WTC11 (cell line): ENCODE results near the gene TNC. TPM values are rescaled to one million over a fixed set of nuclear protein-coding genes. Genes with fewer than 3 reads are reported as not detected.

Experiments used
- ATAC-seq: fragments of 200-7000 bp; cut with Tn5 transposase; 2 replicates; pipeline ENCODE4 v1.10.0; 2021; ENCODE audit warnings: mild to moderate bottlenecking, moderate library complexity
- CTCF ChIA-PET: fragments of 300-600 bp; sonication (Branson Sonifier 250); formaldehyde crosslinking; loops from one replicate; lab custom pipeline; 2021; ENCODE audit warnings: antibody characterized with exemption; lab: Charles Lee
- POLR2A ChIA-PET: fragments of 350-600 bp; sonication (Branson Sonifier 250); formaldehyde crosslinking; loops from one replicate; lab custom pipeline; 2021; ENCODE audit warnings: antibody characterized with exemption; lab: Charles Lee
- DNase-seq: peaks from one replicate; pipeline ENCODE4 v3.0.0; 2021; ENCODE audit warnings: low spot score
- H3K27ac Mint-ChIP-seq: 2 replicates; pipeline ENCODE4 v1.8.0; 2021; ENCODE audit warnings: mixed read lengths
- H3K27me3 Mint-ChIP-seq: 2 replicates; pipeline ENCODE4 v1.8.0; 2021; ENCODE audit warnings: low read depth, mild to moderate bottlenecking, moderate library complexity, mixed read lengths
- H3K36me3 Mint-ChIP-seq: 2 replicates; pipeline ENCODE4 v1.8.0; 2021; ENCODE audit warnings: mixed read lengths
- H3K4me1 Mint-ChIP-seq: 2 replicates; pipeline ENCODE4 v1.8.0; 2022; ENCODE audit warnings: mixed read lengths
- H3K4me3 Mint-ChIP-seq: 2 replicates; pipeline ENCODE4 v1.8.0; 2021; ENCODE audit warnings: mild to moderate bottlenecking, moderate library complexity, mixed read lengths
- H3K9me3 Mint-ChIP-seq: 2 replicates; pipeline ENCODE4 v1.8.0; 2021; ENCODE audit warnings: mixed read lengths
- CREM ChIP-seq: sonication (generic); formaldehyde crosslinking; IDR thresholded peaks from 2 replicates; pipeline ENCODE4 v1.8.1; 2022; ENCODE audit warnings: mild to moderate bottlenecking, missing genetic modification reagents, moderate library complexity
- FOXP1 ChIP-seq: sonication (generic); formaldehyde crosslinking; IDR thresholded peaks from 2 replicates; pipeline ENCODE4 v1.8.0; 2022; ENCODE audit warnings: missing genetic modification reagents, mild to moderate bottlenecking, moderate library complexity, borderline replicate concordance
- JAZF1 ChIP-seq: fragments of 250-450 bp; sonication (Bioruptor Pico); IDR thresholded peaks from 2 replicates; pipeline ENCODE4 v1.9.0; 2021; ENCODE audit warnings: moderate library complexity, mild to moderate bottlenecking, inconsistent platforms
- MYBL2 ChIP-seq: sonication (generic); formaldehyde crosslinking; IDR thresholded peaks from 2 replicates; pipeline ENCODE4 v1.8.1; 2023; ENCODE audit warnings: mild to moderate bottlenecking, moderate library complexity, missing genetic modification reagents
- NFATC4 ChIP-seq: fragments of 250-450 bp; sonication (Bioruptor Pico); IDR thresholded peaks from 2 replicates; pipeline ENCODE4 v1.9.0; 2021; ENCODE audit warnings: mild to moderate bottlenecking
- NFE2L1 ChIP-seq: sonication (generic); formaldehyde crosslinking; IDR thresholded peaks from 2 replicates; pipeline ENCODE4 v1.8.1; 2023; ENCODE audit warnings: missing genetic modification reagents
- NFYB ChIP-seq: sonication (generic); formaldehyde crosslinking; conservative IDR thresholded peaks from 2 replicates; pipeline ENCODE4 v1.8.0; 2022; ENCODE audit warnings: low read depth, missing genetic modification reagents
- RORB ChIP-seq: fragments of 250-450 bp; sonication (Bioruptor Pico); IDR thresholded peaks from 2 replicates; pipeline ENCODE4 v1.9.0; 2021; ENCODE audit warnings: mild to moderate bottlenecking
- TEAD1 ChIP-seq: sonication (generic); formaldehyde crosslinking; IDR thresholded peaks from 2 replicates; pipeline ENCODE4 v1.8.0; 2022; ENCODE audit warnings: mild to moderate bottlenecking, missing genetic modification reagents
- TEAD4 ChIP-seq: sonication (generic); formaldehyde crosslinking; IDR thresholded peaks from 2 replicates; pipeline ENCODE4 v1.8.0; 2022; ENCODE audit warnings: mild to moderate bottlenecking, missing genetic modification reagents
- ZNF121 ChIP-seq: sonication (generic); formaldehyde crosslinking; IDR thresholded peaks from 2 replicates; pipeline ENCODE4 v1.8.0; 2023; ENCODE audit warnings: missing genetic modification reagents
- ZNF138 ChIP-seq: sonication (generic); formaldehyde crosslinking; conservative IDR thresholded peaks from 2 replicates; pipeline ENCODE4 v1.8.1; 2022; ENCODE audit warnings: mild to moderate bottlenecking, moderate library complexity, missing genetic modification reagents
- ZNF423 ChIP-seq: fragments of 250-450 bp; sonication (Bioruptor Pico); IDR thresholded peaks from 2 replicates; pipeline ENCODE4 v2.1.2; 2022; ENCODE audit warnings: mild to moderate bottlenecking, moderate library complexity
- total RNA-seq: library from RNA; stranded (reverse); gene quantifications from 3 replicates; pipeline ENCODE4 v1.2.3, GENCODE V29; 2021
- TF ChIP-seq, protein P1 (sequence below): sonication (generic); formaldehyde crosslinking; IDR thresholded peaks from 2 replicates; pipeline ENCODE4 v1.8.0; 2022; ENCODE audit warnings: mild to moderate bottlenecking, missing genetic modification reagents
- TF ChIP-seq, protein P2 (sequence below): sonication (generic); formaldehyde crosslinking; IDR thresholded peaks from 2 replicates; pipeline ENCODE4 v1.8.1; 2023; ENCODE audit warnings: mild to moderate bottlenecking, missing genetic modification reagents
- TF ChIP-seq, protein P3 (sequence below): sonication (generic); formaldehyde crosslinking; IDR thresholded peaks from 2 replicates; pipeline ENCODE4 v1.8.0; 2022; ENCODE audit warnings: mild to moderate bottlenecking, missing genetic modification reagents
- TF ChIP-seq, protein P4 (sequence below): fragments of 250-450 bp; sonication (Bioruptor Pico); IDR thresholded peaks from 2 replicates; pipeline ENCODE4 v1.9.0; 2021; ENCODE audit warnings: moderate library complexity, mild to moderate bottlenecking, inconsistent platforms, borderline replicate concordance
- TF ChIP-seq, protein P5 (sequence below): sonication (generic); formaldehyde crosslinking; conservative IDR thresholded peaks from 2 replicates; pipeline ENCODE4 v1.8.1; 2023; ENCODE audit warnings: mild to moderate bottlenecking, low read depth, missing genetic modification reagents, moderate library complexity
- TF ChIP-seq, protein P6 (sequence below): fragments of 250-450 bp; sonication (Bioruptor Pico); IDR thresholded peaks from 2 replicates; pipeline ENCODE4 v1.9.0; 2021; ENCODE audit warnings: mild to moderate bottlenecking, borderline replicate concordance
- TF ChIP-seq, protein P7 (sequence below): sonication (generic); formaldehyde crosslinking; IDR thresholded peaks from 2 replicates; pipeline ENCODE4 v1.8.0; 2023; ENCODE audit warnings: missing genetic modification reagents

TNC gene
- total RNA-seq, 1 experiment from 2014 or later: 4.5 TPM

DNA sequence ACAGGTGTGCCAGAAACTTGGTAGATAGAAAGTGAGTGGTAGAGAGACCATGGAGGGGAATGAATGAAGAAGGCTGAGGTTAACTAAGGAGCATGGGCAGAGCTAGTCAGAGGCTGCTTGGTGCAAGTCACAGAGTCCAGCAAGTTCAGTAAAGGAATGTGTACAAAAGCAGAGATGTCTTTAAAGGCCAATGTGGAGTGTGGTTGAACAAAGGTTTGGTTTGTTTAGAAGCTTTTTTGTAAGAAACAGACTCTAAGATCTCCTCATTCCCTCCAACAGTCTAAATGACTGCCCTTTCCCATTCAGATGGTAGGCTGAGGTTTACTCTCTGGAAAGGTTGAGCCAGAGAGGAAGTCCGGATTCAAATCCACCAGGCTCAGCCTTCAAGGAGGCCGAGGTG, 84.2 kb downstream of the TNC start (continued):
- TF ChIP-seq, protein P1, sequence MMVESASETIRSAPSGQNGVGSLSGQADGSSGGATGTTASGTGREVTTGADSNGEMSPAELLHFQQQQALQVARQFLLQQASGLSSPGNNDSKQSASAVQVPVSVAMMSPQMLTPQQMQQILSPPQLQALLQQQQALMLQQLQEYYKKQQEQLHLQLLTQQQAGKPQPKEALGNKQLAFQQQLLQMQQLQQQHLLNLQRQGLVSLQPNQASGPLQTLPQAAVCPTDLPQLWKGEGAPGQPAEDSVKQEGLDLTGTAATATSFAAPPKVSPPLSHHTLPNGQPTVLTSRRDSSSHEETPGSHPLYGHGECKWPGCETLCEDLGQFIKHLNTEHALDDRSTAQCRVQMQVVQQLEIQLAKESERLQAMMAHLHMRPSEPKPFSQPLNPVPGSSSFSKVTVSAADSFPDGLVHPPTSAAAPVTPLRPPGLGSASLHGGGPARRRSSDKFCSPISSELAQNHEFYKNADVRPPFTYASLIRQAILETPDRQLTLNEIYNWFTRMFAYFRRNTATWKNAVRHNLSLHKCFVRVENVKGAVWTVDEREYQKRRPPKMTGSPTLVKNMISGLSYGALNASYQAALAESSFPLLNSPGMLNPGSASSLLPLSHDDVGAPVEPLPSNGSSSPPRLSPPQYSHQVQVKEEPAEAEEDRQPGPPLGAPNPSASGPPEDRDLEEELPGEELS: no peak
- TF ChIP-seq CREM (CRISPR knock-in tag) (no peak), NFYB (no peak), TEAD4 (CRISPR knock-in tag) (no peak), JAZF1 (no peak), NFATC4 (no peak), TEAD1 (no peak), ZNF423 (CRISPR knock-in tag) (no peak)
- TF ChIP-seq, protein P2, sequence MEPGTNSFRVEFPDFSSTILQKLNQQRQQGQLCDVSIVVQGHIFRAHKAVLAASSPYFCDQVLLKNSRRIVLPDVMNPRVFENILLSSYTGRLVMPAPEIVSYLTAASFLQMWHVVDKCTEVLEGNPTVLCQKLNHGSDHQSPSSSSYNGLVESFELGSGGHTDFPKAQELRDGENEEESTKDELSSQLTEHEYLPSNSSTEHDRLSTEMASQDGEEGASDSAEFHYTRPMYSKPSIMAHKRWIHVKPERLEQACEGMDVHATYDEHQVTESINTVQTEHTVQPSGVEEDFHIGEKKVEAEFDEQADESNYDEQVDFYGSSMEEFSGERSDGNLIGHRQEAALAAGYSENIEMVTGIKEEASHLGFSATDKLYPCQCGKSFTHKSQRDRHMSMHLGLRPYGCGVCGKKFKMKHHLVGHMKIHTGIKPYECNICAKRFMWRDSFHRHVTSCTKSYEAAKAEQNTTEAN: no peak
- TF ChIP-seq, protein P3, sequence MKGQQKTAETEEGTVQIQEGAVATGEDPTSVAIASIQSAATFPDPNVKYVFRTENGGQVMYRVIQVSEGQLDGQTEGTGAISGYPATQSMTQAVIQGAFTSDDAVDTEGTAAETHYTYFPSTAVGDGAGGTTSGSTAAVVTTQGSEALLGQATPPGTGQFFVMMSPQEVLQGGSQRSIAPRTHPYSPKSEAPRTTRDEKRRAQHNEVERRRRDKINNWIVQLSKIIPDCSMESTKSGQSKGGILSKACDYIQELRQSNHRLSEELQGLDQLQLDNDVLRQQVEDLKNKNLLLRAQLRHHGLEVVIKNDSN (CRISPR knock-in tag): no peak

DNA sequence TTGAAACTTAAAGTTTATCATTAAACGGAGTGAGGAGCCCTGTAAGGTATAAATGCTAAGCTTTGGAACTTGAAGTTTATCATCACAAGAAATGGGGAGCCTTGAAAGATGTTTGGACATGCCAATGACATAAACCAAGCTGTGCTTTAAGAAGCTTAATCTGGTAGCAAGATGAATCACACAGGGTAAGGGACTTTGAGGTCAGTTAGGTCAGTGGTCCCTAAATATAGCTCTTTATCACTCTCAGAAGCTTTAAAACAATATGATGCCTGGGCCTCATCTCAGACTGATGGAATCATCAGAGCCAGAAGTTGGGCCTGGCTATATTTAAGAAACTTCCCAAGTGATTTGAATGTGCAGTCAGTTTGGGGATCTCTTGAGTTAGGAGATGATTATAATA, 85.7 kb downstream of the TNC start:
- Mint-ChIP-seq H3K4me3 (no peak overlapping the region), H3K9me3 (no peaks in the 10 kb centered on the region), H3K36me3 (no peaks in the 10 kb centered on the region), H3K4me1 (peaks cover 6% of the 10 kb centered on the region), H3K27me3 (peaks cover 8% of the 10 kb centered on the region), H3K27ac (no peak overlapping the region)
- CTCF ChIA-PET: no interaction called here
- ATAC-seq: no peak
- POLR2A ChIA-PET: interaction anchor here (0.7 kb wide), 1 partner anchor 28 kb away, joined by 4 read pairs; no protein-coding TSS in a partner anchor
- TF ChIP-seq, protein P4, sequence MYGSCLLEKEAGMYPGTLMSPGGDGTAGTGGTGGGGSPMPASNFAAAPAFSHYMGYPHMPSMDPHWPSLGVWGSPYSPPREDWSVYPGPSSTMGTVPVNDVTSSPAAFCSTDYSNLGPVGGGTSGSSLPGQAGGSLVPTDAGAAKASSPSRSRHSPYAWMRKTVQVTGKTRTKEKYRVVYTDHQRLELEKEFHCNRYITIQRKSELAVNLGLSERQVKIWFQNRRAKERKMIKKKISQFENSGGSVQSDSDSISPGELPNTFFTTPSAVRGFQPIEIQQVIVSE (CRISPR knock-in tag): no peak
- TF ChIP-seq NFYB: no peak
- TF ChIP-seq ZNF138 (CRISPR knock-in tag): no peak
- TF ChIP-seq NFE2L1 (CRISPR knock-in tag): no peak
- TF ChIP-seq, protein P5, sequence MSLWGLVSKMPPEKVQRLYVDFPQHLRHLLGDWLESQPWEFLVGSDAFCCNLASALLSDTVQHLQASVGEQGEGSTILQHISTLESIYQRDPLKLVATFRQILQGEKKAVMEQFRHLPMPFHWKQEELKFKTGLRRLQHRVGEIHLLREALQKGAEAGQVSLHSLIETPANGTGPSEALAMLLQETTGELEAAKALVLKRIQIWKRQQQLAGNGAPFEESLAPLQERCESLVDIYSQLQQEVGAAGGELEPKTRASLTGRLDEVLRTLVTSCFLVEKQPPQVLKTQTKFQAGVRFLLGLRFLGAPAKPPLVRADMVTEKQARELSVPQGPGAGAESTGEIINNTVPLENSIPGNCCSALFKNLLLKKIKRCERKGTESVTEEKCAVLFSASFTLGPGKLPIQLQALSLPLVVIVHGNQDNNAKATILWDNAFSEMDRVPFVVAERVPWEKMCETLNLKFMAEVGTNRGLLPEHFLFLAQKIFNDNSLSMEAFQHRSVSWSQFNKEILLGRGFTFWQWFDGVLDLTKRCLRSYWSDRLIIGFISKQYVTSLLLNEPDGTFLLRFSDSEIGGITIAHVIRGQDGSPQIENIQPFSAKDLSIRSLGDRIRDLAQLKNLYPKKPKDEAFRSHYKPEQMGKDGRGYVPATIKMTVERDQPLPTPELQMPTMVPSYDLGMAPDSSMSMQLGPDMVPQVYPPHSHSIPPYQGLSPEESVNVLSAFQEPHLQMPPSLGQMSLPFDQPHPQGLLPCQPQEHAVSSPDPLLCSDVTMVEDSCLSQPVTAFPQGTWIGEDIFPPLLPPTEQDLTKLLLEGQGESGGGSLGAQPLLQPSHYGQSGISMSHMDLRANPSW (CRISPR knock-in tag): no peak
- no peak for TF ChIP-seq TEAD4 (CRISPR knock-in tag)
- TF ChIP-seq JAZF1: no peak
- TF ChIP-seq, protein P6, sequence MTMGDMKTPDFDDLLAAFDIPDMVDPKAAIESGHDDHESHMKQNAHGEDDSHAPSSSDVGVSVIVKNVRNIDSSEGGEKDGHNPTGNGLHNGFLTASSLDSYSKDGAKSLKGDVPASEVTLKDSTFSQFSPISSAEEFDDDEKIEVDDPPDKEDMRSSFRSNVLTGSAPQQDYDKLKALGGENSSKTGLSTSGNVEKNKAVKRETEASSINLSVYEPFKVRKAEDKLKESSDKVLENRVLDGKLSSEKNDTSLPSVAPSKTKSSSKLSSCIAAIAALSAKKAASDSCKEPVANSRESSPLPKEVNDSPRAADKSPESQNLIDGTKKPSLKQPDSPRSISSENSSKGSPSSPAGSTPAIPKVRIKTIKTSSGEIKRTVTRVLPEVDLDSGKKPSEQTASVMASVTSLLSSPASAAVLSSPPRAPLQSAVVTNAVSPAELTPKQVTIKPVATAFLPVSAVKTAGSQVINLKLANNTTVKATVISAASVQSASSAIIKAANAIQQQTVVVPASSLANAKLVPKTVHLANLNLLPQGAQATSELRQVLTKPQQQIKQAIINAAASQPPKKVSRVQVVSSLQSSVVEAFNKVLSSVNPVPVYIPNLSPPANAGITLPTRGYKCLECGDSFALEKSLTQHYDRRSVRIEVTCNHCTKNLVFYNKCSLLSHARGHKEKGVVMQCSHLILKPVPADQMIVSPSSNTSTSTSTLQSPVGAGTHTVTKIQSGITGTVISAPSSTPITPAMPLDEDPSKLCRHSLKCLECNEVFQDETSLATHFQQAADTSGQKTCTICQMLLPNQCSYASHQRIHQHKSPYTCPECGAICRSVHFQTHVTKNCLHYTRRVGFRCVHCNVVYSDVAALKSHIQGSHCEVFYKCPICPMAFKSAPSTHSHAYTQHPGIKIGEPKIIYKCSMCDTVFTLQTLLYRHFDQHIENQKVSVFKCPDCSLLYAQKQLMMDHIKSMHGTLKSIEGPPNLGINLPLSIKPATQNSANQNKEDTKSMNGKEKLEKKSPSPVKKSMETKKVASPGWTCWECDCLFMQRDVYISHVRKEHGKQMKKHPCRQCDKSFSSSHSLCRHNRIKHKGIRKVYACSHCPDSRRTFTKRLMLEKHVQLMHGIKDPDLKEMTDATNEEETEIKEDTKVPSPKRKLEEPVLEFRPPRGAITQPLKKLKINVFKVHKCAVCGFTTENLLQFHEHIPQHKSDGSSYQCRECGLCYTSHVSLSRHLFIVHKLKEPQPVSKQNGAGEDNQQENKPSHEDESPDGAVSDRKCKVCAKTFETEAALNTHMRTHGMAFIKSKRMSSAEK (CRISPR knock-in tag): no peak
- TF ChIP-seq ZNF121 (CRISPR knock-in tag): no peak
- no peak for TF ChIP-seq MYBL2 (CRISPR knock-in tag)
- TF ChIP-seq, protein P1: no peak
- TF ChIP-seq, protein P2: no peak
- TF ChIP-seq FOXP1: no peak
- TF ChIP-seq, protein P7, sequence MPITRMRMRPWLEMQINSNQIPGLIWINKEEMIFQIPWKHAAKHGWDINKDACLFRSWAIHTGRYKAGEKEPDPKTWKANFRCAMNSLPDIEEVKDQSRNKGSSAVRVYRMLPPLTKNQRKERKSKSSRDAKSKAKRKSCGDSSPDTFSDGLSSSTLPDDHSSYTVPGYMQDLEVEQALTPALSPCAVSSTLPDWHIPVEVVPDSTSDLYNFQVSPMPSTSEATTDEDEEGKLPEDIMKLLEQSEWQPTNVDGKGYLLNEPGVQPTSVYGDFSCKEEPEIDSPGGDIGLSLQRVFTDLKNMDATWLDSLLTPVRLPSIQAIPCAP (CRISPR knock-in tag): no peak
- no peak for TF ChIP-seq RORB (CRISPR knock-in tag)
- no peak for DNase-seq
